HG02970 (cell line): ENCODE data around the gene USH1C.

Source experiments
- ATAC-seq: cut with Tn5 transposase; IDR thresholded peaks from one replicate; pipeline ENCODE4 v1.9.1; 2021; ENCODE audit warnings: mild to moderate bottlenecking, moderate library complexity, moderate number of reproducible peaks; ENCODE audit not compliant: unreplicated experiment, low FRiP score

USH1C gene

DNA sequence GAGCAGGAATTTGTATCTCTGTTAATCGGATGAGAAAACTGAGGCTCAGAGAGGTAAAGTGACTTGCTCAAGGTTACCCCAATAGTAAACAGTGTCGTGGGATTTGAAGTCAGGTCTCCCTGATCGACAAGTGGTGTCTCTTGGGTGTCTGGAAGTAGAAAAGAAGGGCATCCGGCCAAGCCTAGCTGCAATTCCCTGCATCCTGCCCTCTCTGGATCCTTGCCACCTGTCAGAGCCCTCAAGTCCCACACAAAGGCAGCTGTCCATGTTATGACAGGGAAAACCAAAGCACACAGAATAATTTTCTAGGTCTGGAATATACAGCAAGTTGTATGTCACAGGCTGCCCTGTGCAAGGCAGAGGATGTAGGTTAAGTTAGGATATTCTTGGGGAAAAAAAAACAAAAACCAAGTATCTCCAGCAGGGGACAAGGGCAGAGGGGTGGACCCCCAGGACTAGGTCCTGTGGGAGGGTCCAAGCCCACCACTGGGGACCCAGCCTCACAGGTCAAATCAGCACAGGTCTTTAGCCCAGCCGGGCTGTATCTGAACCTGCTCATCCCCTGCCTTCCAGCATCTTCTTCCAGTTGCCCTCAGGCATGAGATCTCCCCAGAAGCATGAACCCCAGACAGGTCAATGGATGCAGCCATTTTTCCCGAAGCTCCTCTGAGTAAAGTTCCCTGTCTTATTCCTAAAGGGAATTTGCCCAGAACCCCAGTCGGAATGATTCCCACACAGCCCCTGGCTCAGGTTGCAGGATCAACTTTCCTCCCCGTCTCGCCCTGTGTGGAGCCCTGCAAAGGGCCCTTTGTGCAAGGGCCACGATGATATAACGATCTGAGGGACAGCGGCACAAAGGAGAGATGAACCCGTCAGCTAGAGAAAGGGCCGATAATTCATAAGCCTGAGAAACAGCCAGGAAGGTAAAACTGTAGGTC, 15.0 kb downstream of the USH1C start:
- no peak for ATAC-seq

DNA sequence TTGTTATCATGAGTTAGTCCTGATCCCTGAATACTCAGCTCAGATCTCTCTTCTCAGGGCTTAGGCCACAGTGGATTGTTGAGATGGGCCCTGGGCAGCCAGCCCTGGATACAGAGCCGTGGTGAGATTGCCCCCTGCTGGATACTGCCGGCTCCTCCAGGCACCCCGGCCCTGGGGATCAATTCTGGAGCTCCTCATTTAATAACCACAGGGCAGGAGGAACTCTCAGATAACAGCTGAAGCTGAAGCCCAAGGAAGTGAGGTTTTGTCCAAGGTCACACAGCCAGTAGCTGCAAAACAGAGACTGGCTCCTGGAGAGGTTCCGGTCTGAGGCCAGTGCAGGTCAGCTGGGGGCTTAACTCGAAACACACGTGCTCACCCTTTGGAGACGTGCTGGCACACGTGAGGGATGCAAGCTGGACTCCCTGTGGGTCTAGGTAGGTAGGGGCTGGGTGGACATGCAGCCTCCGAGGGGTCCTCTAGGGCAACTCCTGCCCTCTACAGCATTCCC, 16.0 kb downstream of the USH1C start:
- ATAC-seq, result no peak

DNA sequence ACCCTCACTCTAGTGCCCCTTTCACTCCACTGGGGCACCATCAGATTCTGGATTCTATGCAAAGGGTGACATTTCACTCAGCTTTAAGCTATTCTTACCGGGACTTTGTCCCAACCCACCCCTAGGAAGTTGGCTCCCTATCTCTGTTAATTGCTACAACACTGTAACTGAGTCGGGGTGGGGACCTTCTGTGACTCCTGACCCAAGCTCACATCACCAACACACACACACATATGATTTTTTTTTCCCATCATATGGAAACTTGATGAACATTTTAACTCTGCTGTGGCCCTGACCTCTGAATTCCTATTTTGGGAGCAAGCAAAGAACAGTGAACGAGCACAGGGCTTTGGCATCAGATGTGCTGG, 16.6 kb downstream of the USH1C start:
- no peak for ATAC-seq

- ATAC-seq, result no peak
Measured at GRCh38 chr11:17526931-17527627, 17.1 kb downstream of the USH1C start.

GRCh38 chr11:17526326-17526725, 17.9 kb downstream of the USH1C start:
- no peak for ATAC-seq

DNA sequence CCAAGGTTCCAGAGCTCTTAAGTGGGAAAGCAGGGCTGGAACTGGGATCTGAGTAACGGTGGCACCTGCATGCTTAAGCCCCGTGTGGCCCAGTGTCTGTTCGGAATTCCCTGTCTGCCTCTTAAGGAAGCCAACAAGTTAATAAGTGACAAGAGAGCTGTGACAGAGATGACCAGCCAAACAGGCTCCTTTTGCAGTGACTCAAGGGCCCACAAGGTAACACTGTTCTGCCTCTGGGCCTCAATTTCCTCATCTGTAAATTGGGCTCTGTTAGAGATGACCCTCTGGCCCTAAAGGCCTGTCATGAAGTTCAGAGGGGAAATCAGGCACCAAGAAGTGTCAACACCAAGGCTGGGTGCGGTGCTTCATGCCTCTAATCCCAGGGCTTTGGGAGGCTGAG, 18.6 kb downstream of the USH1C start:
- no peak for ATAC-seq

DNA sequence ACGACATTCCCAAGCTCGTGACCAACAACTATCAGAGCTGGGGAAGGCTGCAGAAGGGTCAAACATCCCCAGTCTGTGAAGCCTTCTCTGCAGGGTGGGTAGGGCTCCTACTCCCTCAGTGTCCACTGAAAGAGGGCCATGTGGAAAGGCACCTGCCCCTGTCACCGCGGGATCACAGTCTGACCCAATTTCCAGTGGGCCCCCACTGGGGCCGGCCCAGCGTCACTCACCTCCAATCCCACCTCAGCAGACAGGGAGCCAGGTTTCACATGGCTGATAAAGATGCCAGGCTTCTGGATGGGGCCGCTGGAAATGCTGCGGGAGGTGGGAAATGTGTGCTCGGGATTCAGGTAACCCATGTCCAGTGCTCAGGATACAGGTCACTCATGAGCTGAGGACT, 20.0 kb downstream of the USH1C start:
- no peak for ATAC-seq

DNA sequence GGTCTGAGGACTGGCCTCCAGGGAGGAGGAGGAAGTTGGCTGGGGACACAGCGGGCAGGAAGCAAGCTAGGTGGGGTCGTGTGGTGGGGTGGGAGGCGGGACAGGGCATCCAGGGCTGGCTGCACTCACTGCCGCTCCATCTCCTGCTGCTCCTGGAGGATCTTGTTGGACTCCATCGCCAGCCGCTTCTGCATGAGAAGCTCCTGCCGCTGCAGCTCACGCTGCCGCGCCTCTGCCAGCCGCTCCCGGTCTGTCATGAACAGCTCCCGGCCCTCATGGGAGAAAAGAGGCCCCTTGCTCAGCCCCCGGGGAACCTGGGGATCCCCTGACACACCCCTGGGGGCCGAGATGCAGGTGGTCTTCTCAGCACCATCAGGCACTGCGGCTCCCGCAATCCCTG, 21.6 kb downstream of the USH1C start:
- ATAC-seq, result no peak

GRCh38 chr11:17521106-17521900, 22.9 kb downstream of the USH1C start:
- no peak for ATAC-seq

DNA sequence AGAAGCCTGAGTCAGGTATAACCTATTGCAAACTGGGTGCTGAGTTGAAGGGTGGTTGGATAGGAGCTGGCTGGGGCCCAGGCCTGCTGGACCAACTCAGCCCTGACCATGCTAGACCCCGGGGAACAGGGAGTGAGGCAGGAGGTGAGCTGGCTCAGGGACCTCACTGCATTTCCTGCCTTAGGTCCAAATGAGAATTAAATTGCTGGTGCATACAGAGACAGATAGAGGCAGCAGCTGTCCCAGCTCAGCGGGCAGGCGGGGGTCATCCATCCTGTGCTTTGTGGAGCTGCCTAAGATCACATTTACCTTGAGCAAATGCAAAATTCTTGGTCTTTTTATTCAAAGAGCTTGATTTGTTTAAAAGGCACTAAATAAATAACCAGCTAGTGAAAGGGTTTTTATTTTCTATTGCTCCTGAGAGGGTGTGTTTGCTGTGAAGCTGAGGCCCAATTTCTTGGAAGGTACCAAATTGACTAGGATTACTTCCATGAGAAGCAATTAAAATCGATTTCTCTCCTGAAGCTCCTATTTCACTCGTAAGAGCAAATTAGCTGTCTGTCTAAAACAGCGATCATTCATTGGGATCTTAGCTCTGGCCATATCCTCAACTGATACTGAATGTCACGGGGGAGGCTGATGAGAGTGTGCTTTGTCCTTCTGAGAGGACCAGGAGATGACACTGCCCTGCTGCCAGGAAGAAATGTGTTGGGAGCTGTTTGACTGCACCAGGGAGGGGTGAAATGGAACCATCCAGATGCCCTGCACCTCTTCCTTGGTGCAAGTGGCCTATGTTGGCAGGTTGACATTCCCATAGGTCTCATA, 24.9 kb downstream of the USH1C start:
- no peak for ATAC-seq

GRCh38 chr11:17518366-17518765, 25.9 kb downstream of the USH1C start:
- no peak for ATAC-seq

GRCh38 chr11:17517186-17517585, 27.0 kb downstream of the USH1C start:
- no peak for ATAC-seq

DNA sequence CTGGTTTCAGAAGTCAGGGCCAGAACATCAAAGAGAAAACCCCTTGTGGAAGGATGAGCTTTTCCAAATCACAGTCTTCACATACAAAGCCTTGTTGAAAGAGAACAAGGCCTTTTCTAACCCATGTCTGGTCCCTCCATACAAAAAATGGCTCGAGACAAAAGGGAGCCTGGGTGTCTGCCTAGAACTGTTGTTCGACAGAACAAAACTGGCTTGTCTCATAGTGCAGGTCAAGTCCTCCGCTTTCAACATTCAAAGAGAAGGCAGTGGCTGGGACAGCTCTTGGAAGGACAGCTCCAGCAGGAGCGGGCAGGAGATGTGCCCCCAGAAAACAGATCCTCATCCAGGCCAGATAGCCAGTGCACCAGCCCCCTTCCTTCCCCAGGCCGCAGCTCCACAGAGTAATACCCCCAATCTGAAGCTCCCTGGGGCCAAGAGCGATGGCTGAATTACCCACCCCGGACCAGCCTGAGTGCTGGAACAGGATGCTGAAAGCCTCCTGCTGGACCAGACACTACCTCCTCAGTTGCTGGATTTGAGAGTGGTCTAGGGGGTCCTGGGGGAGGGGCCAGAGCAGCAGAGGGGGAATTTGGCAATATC, 27.6 kb downstream of the USH1C start:
- no peak for ATAC-seq

- ATAC-seq, result no peak
Measured at GRCh38 chr11:17515443-17516176, 28.6 kb downstream of the USH1C start.

DNA sequence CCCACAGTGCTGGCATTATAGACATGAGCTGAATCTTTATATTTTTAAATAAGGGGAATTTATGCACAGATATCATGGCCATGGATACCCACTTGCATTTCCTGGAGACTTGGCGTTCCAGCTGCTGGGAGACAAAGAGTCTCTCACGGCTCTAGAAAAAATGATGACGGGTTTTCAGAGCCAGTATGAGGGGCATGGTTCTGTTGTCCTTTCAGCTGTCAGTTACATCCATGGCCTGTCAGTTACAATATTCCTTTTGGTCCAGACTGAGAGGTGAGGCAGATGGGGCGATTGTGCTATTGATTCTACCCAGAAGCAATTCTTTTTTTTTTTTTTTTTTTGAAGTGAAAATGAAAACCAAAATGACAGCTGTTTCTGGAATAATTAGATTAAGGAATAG, 29.7 kb downstream of the USH1C start:
- ATAC-seq, result no peak

- no peak for ATAC-seq
Measured at GRCh38 chr11:17513853-17514252, 30.4 kb downstream of the USH1C start.

DNA sequence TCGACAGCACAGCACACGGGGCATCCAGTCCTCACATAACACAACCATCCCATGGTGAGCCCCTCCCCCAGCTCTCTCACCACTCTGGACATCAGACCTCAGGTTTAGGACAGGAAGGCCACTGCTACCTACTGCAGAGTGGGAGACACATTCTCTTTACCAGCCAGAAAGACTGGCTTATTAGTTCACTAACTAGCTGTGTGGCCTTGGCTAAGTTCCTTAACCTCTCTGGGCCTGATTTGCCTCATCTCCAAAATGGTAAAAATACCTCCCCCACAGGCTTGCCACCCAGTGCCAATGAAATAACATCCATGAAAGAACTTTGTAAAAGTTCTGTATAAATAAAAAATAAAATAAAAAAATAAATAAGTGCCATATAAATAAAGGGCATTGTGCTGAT, 32.1 kb downstream of the USH1C start:
- no peak for ATAC-seq

DNA sequence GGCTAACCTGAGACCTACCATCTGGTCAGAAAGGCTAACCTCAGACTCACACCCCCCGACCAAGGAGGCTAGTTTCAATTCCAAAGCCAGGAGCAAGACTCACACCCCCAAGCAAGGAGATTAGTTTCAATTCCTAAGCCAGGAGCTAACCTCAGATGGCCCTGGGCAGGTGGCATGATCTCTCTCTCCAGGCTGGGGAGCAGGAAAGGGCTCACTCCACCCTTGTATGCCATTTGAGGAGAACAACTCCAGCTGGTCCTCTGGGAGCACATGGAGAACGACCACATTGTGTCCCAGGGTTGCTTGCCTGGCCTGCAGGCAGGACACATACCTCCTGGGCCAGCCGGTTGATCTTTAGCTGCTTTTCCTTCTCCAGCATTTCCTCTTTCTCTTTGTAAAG, 32.6 kb downstream of the USH1C start:
- no peak for ATAC-seq
